Gastrocnemius medialis (tissue), 4 donors: ENCODE measurements around the gene PTPRM.

Source experiments
- CTCF ChIP-seq, 5 experiments: fragments of 450-650 bp in 3 of 5; fragments of 200-600 bp in 2 of 5; sonication (generic) in 2 of 5; IDR thresholded peaks in 4 of 5; conservative IDR thresholded peaks in 1 of 5; 1 replicate in 4 of 5; 2 replicates in 1 of 5; pipeline ENCODE4 v1.5.1; 2016 to 2019; ENCODE audit warnings: antibody characterized with exemption in 5 of 5, mild to moderate bottlenecking in 3 of 5, moderate library complexity in 3 of 5
- POLR2A ChIP-seq, 2 donors: fragments of 450-650 bp; IDR thresholded peaks; one replicate each; pipeline ENCODE4 v1.6.1; 2017; ENCODE audit warnings: antibody characterized with exemption in 2 of 2, mild to moderate bottlenecking in 2 of 2, moderate library complexity in 2 of 2

DNA sequence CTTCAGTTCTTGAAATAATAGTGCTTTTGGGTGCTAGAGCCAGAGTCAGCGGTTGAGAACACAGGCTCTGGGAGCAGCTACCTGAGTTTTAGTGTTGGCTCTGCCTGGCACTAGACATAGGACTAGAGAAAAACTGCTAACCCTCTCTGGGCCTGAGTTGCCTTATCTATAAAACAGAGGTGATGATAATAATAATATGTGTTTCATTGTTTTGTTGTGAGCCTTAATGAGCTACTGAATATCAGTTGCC is 391.7 kb downstream of the PTPRM start:
- TF ChIP-seq CTCF (IDR thresholded peaks at IDR 0.05 in 4 of 5, conservative IDR thresholded peaks at IDR 0.05 in 1 of 5): no peak
- no peak for TF ChIP-seq POLR2A (IDR thresholded peaks at IDR 0.05)
